GM12878 (cell line): ENCODE results near the gene DIP2A. TPM values are rescaled to one million over a fixed set of nuclear protein-coding genes. Genes with fewer than 3 reads are reported as not detected.
"Not testable (repeated sequence)": the region's sequence is repeated elsewhere in the genome, so short reads cannot be mapped to it uniquely, and the experiment has no call there.

Experiments used
- ATAC-seq: fragments of 200-7000 bp; cut with Tn5 transposase; 3 replicates; pipeline ENCODE4 v1.9.1; 2020; ENCODE audit warnings: mild to moderate bottlenecking, moderate library complexity
- BruUV-seq: library from RNA; stranded (reverse); fragments of 400-500 nt; replicated peaks from 2 replicates; lab custom pipeline; 2021; lab: Mats Ljungman, UMichigan
- CTCF ChIA-PET: fragments of 300-600 bp; sonication (Branson Sonifier 250); formaldehyde crosslinking; extraction: SDS; loops from one replicate; lab custom pipeline; 2021; ENCODE audit warnings: inconsistent platforms; lab: Yijun Ruan, JAX
- POLR2A ChIA-PET: fragments of 350-600 bp; formaldehyde crosslinking; extraction: SDS; loops from one replicate; lab custom pipeline; 2021; ENCODE audit warnings: inconsistent platforms; lab: Charles Lee
- RAD21 ChIA-PET: fragments of 300-600 bp; sonication (Branson Sonifier 250); formaldehyde crosslinking; loops from one replicate; lab custom pipeline; 2023; ENCODE audit warnings: antibody characterized with exemption; ENCODE audit not compliant: unreplicated experiment; lab: Charles Lee
- SMC1A ChIA-PET: fragments of 300-600 bp; sonication (Branson Sonifier 250); formaldehyde crosslinking; loops from one replicate; lab custom pipeline; 2023; ENCODE audit not compliant: unreplicated experiment, uncharacterized antibody; lab: Charles Lee
- DNase-seq: peaks from one replicate; pipeline ENCODE4 v3.0.0-alpha.2; 2011; ENCODE audit warnings: low read depth, low spot score
- FAIRE-seq: peaks from 3 replicates; lab custom pipeline; 2011; peaks lifted over from hg19 to GRCh38; lab: Jason Lieb, UNC
- H2AFZ ChIP-seq: 2 replicates; pipeline ENCODE4 v1.6.0; 2011; ENCODE audit warnings: low read depth, low read length, control low read depth; ENCODE audit not compliant: control insufficient read depth
- H3K27ac ChIP-seq: 2 replicates; pipeline ENCODE4 v1.5.1; 2011; ENCODE audit warnings: control low read depth; ENCODE audit not compliant: control insufficient read depth, insufficient read depth
- H3K27me3 ChIP-seq, 2 experiments: replicated peaks in 1 of 2; 2 replicates each; pipeline versions ENCODE4 v1.6.0 to v1.6.1; 2011; ENCODE audit warnings: low read length in 1 of 2; ENCODE audit not compliant: control insufficient read depth in 2 of 2, insufficient read depth in 2 of 2
- H3K36me3 ChIP-seq, 2 experiments: 2 replicates each; pipeline ENCODE4 v1.5.1; 2011; ENCODE audit warnings: low read length in 1 of 2; ENCODE audit not compliant: control insufficient read depth in 2 of 2, insufficient read depth in 2 of 2
- H3K4me1 ChIP-seq: 2 replicates; pipeline ENCODE4 v1.6.1; 2011; ENCODE audit warnings: mild to moderate bottlenecking, low read length, moderate library complexity, mixed read lengths; ENCODE audit not compliant: control insufficient read depth, insufficient read depth
- H3K4me2 ChIP-seq: 2 replicates; pipeline ENCODE4 v1.6.0; 2011; ENCODE audit warnings: control low read depth; ENCODE audit not compliant: control insufficient read depth, insufficient read depth
- H3K4me3 ChIP-seq: fragments of 200-600 bp; sonication (generic); 2 replicates; pipeline ENCODE4 v1.5.1; 2016
- H3K79me2 ChIP-seq: 2 replicates; pipeline ENCODE4 v1.6.0; 2011; ENCODE audit warnings: low read length; ENCODE audit not compliant: control insufficient read depth, insufficient read depth
- H3K9ac ChIP-seq: 2 replicates; pipeline ENCODE4 v1.8.0; 2011; ENCODE audit warnings: low read length, control low read depth, mixed read lengths; ENCODE audit not compliant: control insufficient read depth, insufficient read depth
- H3K9me3 ChIP-seq: replicated peaks from 3 replicates; pipeline ENCODE4 v1.5.1; 2011; ENCODE audit warnings: mild to moderate bottlenecking, low read length; ENCODE audit not compliant: control insufficient read depth, insufficient read depth
- H4K20me1 ChIP-seq: 2 replicates; pipeline ENCODE4 v1.6.0; 2011; ENCODE audit not compliant: control insufficient read depth, insufficient read depth
- FOXM1 ChIP-seq: IDR thresholded peaks from 2 replicates; pipeline ENCODE4 v1.6.1; 2012; ENCODE audit warnings: low read depth, mild to moderate bottlenecking, inconsistent platforms, low read length, moderate library complexity
- GABPA ChIP-seq: IDR thresholded peaks from 2 replicates; pipeline ENCODE4 v1.6.1; 2014; ENCODE audit warnings: antibody characterized with exemption, low read depth, mild to moderate bottlenecking, inconsistent platforms
- GATAD2B ChIP-seq: fragments of 450-650 bp; conservative IDR thresholded peaks from 2 replicates; pipeline ENCODE4 v1.6.1; 2017; ENCODE audit warnings: low read depth, mild to moderate bottlenecking, moderate library complexity
- MXI1 ChIP-seq: fragments of 150-350 bp; IDR thresholded peaks from 2 replicates; pipeline ENCODE4 v1.6.1; 2011; ENCODE audit warnings: low read depth, mild to moderate bottlenecking, inconsistent platforms, low read length, improper control_type of control experiment
- RELA ChIP-seq: fragments of 450-650 bp; IDR thresholded peaks from 2 replicates; pipeline ENCODE4 v1.8.0; 2014; ENCODE audit warnings: borderline replicate concordance; ENCODE audit not compliant: partially characterized antibody
- RUNX3 ChIP-seq: IDR thresholded peaks from 2 replicates; pipeline ENCODE4 v1.6.1; 2012; ENCODE audit warnings: low read length, inconsistent platforms
- SUZ12 ChIP-seq: fragments of 200-600 bp; sonication (generic); IDR thresholded peaks from one replicate; pipeline ENCODE4 v1.6.1; 2018; ENCODE audit warnings: antibody characterized with exemption, mild to moderate bottlenecking; ENCODE audit not compliant: unreplicated experiment
- ZNF207 ChIP-seq: fragments of 450-650 bp; IDR thresholded peaks from 2 replicates; pipeline ENCODE4 v1.6.1; 2014; ENCODE audit warnings: antibody characterized with exemption, mild to moderate bottlenecking, borderline replicate concordance
- WGBS: methylation state at CpG from one replicate; pipeline ENCODE4 v1.1.6; 2016; ENCODE audit warnings: low lambda C conversion rate; ENCODE audit not compliant: insufficient replicate concordance, insufficient coverage; ENCODE audit errors: missing lambda C conversion rate; 5-methylcytosine and 5-hydroxymethylcytosine counted together
- in situ Hi-C: fragments of 300-500 bp; cut with MboI; formaldehyde crosslinking; loops from 9 replicates; pipeline ENCODE4 v1.14.3; 2018; ENCODE audit warnings: mixed read lengths
- intact Hi-C: fragments of 100-400 bp; cut with micrococcal nuclease; formaldehyde crosslinking; loops from one replicate; pipeline ENCODE4 v1.14.2; 2022; ENCODE audit not compliant: unreplicated experiment
- polyA plus RNA-seq, 11 experiments: library from polyadenylated mRNA; depleted of rRNA in 4 of 11; unstranded in 6 of 11; stranded (reverse) in 5 of 11; fragments of >200 nt; fragmentation: Nextera tagmentation in 4 of 11; fragmentation: Illumina TruSeq in 1 of 11; extraction: Ambion mirVana in 4 of 11; extraction: Trizol in 1 of 11; gene quantifications; 1 replicate in 1 of 11; 2 replicates in 10 of 11; pipeline versions ENCODE4 v1.2.1 to v1.2.3, GENCODE V29; 2011 to 2016; ENCODE audit warnings: inconsistent platforms in 2 of 11, missing spikeins in 2 of 11, low read depth in 1 of 11
- total RNA-seq, 4 experiments: library from RNA; depleted of rRNA in 3 of 4; stranded (reverse); fragments of >200 nt in 3 of 4; fragmentation: Illumina TruSeq in 1 of 4; extraction: Trizol in 1 of 4; gene quantifications; 2 replicates each; pipeline versions ENCODE4 v1.2.1 to v1.2.3, GENCODE V29; 2013 to 2021
- TF ChIP-seq, protein P1 (sequence below): fragments of 450-650 bp; IDR thresholded peaks from 2 replicates; pipeline ENCODE4 v1.6.1; 2017; ENCODE audit warnings: mild to moderate bottlenecking
- TF ChIP-seq, protein P2 (sequence below): IDR thresholded peaks from 2 replicates; pipeline ENCODE4 v1.6.1; 2011; ENCODE audit warnings: low read depth, low read length, improper control_type of control experiment, borderline replicate concordance
- TF ChIP-seq, protein P3 (sequence below): IDR thresholded peaks from 2 replicates; pipeline ENCODE4 v1.6.1; 2012; ENCODE audit warnings: low read depth, low read length, improper control_type of control experiment

The DIP2A gene
- total and polyA plus RNA-seq, 10 of the 15 experiments (the other 5 are each of a cell fraction or from before 2014, with no cell fraction given), result 1.7 to 25.5 (median 12.2) TPM

DNA sequence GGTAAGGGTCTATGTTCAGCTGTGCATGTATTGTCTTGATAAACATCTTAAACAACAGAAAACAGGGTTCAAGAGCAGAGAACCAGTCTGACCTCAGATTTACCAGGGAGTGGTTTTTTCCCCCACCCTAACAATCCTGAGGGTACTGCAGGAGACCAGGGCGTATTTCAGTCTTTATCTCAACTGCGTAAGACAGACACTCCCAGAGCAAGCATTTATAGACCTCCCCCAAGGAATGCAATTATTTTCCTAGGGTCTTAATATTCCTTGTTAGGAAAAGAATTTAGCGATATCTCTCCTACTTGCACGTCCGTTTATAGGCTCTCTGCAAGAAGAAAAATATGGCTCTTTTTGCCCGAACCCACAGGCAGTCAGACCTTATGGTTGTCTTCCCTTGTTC lies 9.8 kb upstream of the DIP2A start:
- POLR2A ChIA-PET, H3K27me3 ChIP-seq, H3K4me2 ChIP-seq, CTCF ChIA-PET, H3K4me3 ChIP-seq, SMC1A ChIA-PET, in situ Hi-C loops, BruUV-seq, DNase-seq, ATAC-seq, H4K20me1 ChIP-seq, H3K4me1 ChIP-seq, RAD21 ChIA-PET, H3K79me2 ChIP-seq, H3K9me3 ChIP-seq, H3K9ac ChIP-seq, FAIRE-seq, H2AFZ ChIP-seq, intact Hi-C loops, H3K27ac ChIP-seq: not testable (repeated sequence)
- TF ChIP-seq, protein P1, sequence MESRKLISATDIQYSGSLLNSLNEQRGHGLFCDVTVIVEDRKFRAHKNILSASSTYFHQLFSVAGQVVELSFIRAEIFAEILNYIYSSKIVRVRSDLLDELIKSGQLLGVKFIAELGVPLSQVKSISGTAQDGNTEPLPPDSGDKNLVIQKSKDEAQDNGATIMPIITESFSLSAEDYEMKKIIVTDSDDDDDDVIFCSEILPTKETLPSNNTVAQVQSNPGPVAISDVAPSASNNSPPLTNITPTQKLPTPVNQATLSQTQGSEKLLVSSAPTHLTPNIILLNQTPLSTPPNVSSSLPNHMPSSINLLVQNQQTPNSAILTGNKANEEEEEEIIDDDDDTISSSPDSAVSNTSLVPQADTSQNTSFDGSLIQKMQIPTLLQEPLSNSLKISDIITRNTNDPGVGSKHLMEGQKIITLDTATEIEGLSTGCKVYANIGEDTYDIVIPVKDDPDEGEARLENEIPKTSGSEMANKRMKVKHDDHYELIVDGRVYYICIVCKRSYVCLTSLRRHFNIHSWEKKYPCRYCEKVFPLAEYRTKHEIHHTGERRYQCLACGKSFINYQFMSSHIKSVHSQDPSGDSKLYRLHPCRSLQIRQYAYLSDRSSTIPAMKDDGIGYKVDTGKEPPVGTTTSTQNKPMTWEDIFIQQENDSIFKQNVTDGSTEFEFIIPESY, result peak; percentile 73; the same call in 1 of the 2 replicates
- WGBS, result 97% methylated on average over 6 of the region's 6 CpGs
- H3K36me3 ChIP-seq, result peaks cover 0 to 11% of the 10 kb centered on the region in 2 experiments; a peak in 2 of 4 replicates

DNA sequence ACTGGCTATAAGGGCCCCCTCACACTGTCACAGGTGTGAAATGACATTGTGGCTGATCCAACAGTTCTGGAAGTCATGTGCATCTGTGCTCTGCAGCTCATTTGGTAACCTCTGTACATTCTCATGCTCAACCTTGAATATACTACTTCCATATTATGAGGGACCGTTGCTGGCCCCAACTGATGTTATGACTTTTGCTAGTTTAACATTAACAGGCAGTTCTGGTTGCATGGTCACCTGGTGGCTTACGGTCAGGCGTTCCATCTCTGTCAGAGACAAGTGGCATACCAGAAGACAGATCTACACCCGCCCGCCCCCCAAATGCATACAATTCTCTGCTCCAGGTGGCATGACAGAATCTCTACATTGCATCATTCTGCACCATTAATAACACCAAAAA lies 6.0 kb upstream of the DIP2A start:
- H2AFZ ChIP-seq, result no peak overlapping the region
- POLR2A ChIA-PET, result no interaction called here
- H4K20me1 ChIP-seq, result no peaks in the 10 kb centered on the region
- H3K9ac ChIP-seq, result no peak overlapping the region
- no peak for ATAC-seq
- no peak for FAIRE-seq
- no TSS peak for BruUV-seq
- intact Hi-C loops (no loop called here), in situ Hi-C loops (no loop called here)
- H3K4me3 ChIP-seq, result no peak overlapping the region
- RAD21 ChIA-PET, result no interaction called here
- SMC1A ChIA-PET, result interaction anchor here (1.0 kb wide), 1 partner anchor 8 kb away, joined by 5 read pairs; no protein-coding TSS in a partner anchor
- peaks cover 0 to 14% of the 10 kb centered on the region in 2 experiments; a peak in 2 of 4 replicates for H3K36me3 ChIP-seq
- DNase-seq, result no peak
- no peaks in the 10 kb centered on the region for H3K4me1 ChIP-seq
- peaks cover 23% of the 10 kb centered on the region for H3K79me2 ChIP-seq
- no peaks in the 10 kb centered on the region for H3K27me3 ChIP-seq
- CTCF ChIA-PET, result no interaction called here
- H3K9me3 ChIP-seq, result no peaks in the 10 kb centered on the region; the same call in 2 of the 3 replicates
- no peak overlapping the region for H3K4me2 ChIP-seq
- no peak overlapping the region for H3K27ac ChIP-seq
- WGBS, result 93% methylated on average over 5 of the region's 5 CpGs
- no peak for TF ChIP-seq SUZ12
- no peak for TF ChIP-seq ZNF207
- TF ChIP-seq GABPA, result no peak
- TF ChIP-seq RUNX3, result no peak
- TF ChIP-seq MXI1, result no peak
- TF ChIP-seq GATAD2B, result no peak
- TF ChIP-seq, protein P2, sequence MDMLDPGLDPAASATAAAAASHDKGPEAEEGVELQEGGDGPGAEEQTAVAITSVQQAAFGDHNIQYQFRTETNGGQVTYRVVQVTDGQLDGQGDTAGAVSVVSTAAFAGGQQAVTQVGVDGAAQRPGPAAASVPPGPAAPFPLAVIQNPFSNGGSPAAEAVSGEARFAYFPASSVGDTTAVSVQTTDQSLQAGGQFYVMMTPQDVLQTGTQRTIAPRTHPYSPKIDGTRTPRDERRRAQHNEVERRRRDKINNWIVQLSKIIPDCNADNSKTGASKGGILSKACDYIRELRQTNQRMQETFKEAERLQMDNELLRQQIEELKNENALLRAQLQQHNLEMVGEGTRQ, result no peak
- TF ChIP-seq FOXM1, result no peak
- TF ChIP-seq, protein P3, sequence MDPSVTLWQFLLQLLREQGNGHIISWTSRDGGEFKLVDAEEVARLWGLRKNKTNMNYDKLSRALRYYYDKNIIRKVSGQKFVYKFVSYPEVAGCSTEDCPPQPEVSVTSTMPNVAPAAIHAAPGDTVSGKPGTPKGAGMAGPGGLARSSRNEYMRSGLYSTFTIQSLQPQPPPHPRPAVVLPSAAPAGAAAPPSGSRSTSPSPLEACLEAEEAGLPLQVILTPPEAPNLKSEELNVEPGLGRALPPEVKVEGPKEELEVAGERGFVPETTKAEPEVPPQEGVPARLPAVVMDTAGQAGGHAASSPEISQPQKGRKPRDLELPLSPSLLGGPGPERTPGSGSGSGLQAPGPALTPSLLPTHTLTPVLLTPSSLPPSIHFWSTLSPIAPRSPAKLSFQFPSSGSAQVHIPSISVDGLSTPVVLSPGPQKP, result no peak
- no peak for TF ChIP-seq RELA
